ENCODE results near the gene COX14. TPM values are rescaled to one million over a fixed set of nuclear protein-coding genes. Genes with fewer than 3 reads are reported as not detected.
"Not testable (repeated sequence)": the region's sequence is repeated elsewhere in the genome, so short reads cannot be mapped to it uniquely, and the experiment has no call there.

COX14 gene
- polyA plus RNA-seq, 1 donor (not counting 4 experiments of a cell fraction or from before 2014, with no cell fraction given) = 96.6 TPM

DNA sequence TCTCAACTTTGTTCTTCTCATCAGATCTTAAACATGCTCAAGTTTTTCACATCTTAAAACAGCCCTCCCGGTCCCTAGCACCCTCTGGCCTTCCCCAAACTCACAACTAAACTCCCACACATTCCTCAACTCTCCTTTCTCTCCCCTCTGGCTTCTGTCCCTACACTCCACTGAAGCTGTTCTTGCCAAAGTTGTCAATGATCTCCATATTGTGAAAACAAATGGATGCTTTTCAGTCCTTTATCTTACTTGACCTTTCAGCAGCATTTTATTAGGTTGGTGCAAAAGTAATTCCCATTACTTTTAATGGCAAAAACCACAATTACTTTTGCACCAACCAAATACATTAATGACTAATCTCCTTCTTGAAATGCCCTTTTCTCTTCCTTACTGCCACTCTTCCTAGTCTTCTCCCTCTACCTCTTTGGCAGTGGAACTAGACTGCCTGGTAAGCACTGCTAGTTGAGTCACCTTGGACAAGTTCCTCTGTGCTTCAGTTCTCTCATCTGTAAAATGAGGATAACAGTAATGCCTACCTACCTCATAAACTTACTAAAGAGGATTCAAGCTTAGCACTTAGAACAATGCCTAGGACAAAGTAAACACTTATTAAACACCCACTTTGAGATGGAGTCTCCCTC is 39.1 kb downstream of the COX14 start:
- Histone ChIP-seq H3K79me2 (ENCODE audit: control insufficient read depth, insufficient read depth, low read length) (peaks cover 20% of the 10 kb centered on the region), H3K4me1 (ENCODE audit: control insufficient read depth, extremely low read depth, insufficient read depth, low read length) (no peaks in the 10 kb centered on the region), H3K4me3 (ENCODE audit: control insufficient read depth in 2 of 3, extremely low read depth in 1 of 3, insufficient read depth in 2 of 3, low read depth in 1 of 3, low read length in 3 of 3) (no peak overlapping the region), H3K9me1 (ENCODE audit: control insufficient read depth, extremely low read depth, insufficient read depth, low read length) (no peaks in the 10 kb centered on the region), H4K20me1 (ENCODE audit: control insufficient read depth, extremely low read depth, insufficient read depth, low read length) (no peaks in the 10 kb centered on the region), H3K4me2 (ENCODE audit: control insufficient read depth, extremely low read depth, insufficient read depth, low read depth, low read length) (no peak overlapping the region), H3K36me3 (ENCODE audit: control insufficient read depth in 2 of 2, extremely low read depth in 1 of 2, insufficient read depth in 2 of 2, low read length in 2 of 2) (peaks cover 0 to 5% of the 10 kb centered on the region in 2 experiments), H3K27ac (ENCODE audit: control insufficient read depth, insufficient read depth, low read length) (no peak overlapping the region), H3K9me3 (ENCODE audit: control insufficient read depth, low read depth, low read length) (no peaks in the 10 kb centered on the region), H2AFZ (ENCODE audit: control insufficient read depth, low read length) (no peak overlapping the region), H3K27me3 (ENCODE audit: control insufficient read depth, extremely low read depth, insufficient read depth, low read length) (no peaks in the 10 kb centered on the region), H3K9ac (ENCODE audit: control insufficient read depth, extremely low read depth, insufficient read depth, low read length) (no peak overlapping the region)
- TF ChIP-seq, protein P1, sequence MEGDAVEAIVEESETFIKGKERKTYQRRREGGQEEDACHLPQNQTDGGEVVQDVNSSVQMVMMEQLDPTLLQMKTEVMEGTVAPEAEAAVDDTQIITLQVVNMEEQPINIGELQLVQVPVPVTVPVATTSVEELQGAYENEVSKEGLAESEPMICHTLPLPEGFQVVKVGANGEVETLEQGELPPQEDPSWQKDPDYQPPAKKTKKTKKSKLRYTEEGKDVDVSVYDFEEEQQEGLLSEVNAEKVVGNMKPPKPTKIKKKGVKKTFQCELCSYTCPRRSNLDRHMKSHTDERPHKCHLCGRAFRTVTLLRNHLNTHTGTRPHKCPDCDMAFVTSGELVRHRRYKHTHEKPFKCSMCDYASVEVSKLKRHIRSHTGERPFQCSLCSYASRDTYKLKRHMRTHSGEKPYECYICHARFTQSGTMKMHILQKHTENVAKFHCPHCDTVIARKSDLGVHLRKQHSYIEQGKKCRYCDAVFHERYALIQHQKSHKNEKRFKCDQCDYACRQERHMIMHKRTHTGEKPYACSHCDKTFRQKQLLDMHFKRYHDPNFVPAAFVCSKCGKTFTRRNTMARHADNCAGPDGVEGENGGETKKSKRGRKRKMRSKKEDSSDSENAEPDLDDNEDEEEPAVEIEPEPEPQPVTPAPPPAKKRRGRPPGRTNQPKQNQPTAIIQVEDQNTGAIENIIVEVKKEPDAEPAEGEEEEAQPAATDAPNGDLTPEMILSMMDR (optimal IDR thresholded peaks at IDR 0.05 in 1 of 3, IDR thresholded peaks at IDR 0.05 in 1 of 3, conservative IDR thresholded peaks at IDR 0.05 in 1 of 3; ENCODE audit: extremely low read depth in 1 of 3, insufficient read depth in 2 of 3, low read length in 3 of 3) = no peak
- no peak for TF ChIP-seq EZH2 (IDR thresholded peaks at IDR 0.05; ENCODE audit: low read length)
- no peak for DNase-seq (ENCODE audit: low read depth, low spot score)
- dilution Hi-C loops (cut with MboI; ENCODE audit: extremely low pct_ligation_motif_present, low sequenced_read_pairs) = no loop called here
- FAIRE-seq = no peak

- H3K27me3 ChIP-seq (ENCODE audit: control insufficient read depth, extremely low read depth, insufficient read depth, low read length); H3K9ac ChIP-seq (ENCODE audit: control insufficient read depth, extremely low read depth, insufficient read depth, low read length); H4K20me1 ChIP-seq (ENCODE audit: control insufficient read depth, extremely low read depth, insufficient read depth, low read length); DNase-seq (ENCODE audit: low read depth, low spot score); dilution Hi-C loops (cut with MboI; ENCODE audit: extremely low pct_ligation_motif_present, low sequenced_read_pairs); H3K4me2 ChIP-seq (ENCODE audit: control insufficient read depth, extremely low read depth, insufficient read depth, low read depth, low read length); FAIRE-seq; H3K4me1 ChIP-seq (ENCODE audit: control insufficient read depth, extremely low read depth, insufficient read depth, low read length); H3K4me3 ChIP-seq (ENCODE audit: control insufficient read depth in 2 of 3, extremely low read depth in 1 of 3, insufficient read depth in 2 of 3, low read depth in 1 of 3, low read length in 3 of 3); H2AFZ ChIP-seq (ENCODE audit: control insufficient read depth, low read length); H3K9me3 ChIP-seq (ENCODE audit: control insufficient read depth, low read depth, low read length); H3K36me3 ChIP-seq (ENCODE audit: control insufficient read depth in 2 of 2, extremely low read depth in 1 of 2, insufficient read depth in 2 of 2, low read length in 2 of 2); H3K9me1 ChIP-seq (ENCODE audit: control insufficient read depth, extremely low read depth, insufficient read depth, low read length); H3K27ac ChIP-seq (ENCODE audit: control insufficient read depth, insufficient read depth, low read length): not testable (repeated sequence)
- H3K79me2 ChIP-seq (ENCODE audit: control insufficient read depth, insufficient read depth, low read length) = peaks cover 29% of the 10 kb centered on the region
These were observed 42.9 kb downstream of the COX14 start for GRCh38 chr12:50154947-50155346.

DNA sequence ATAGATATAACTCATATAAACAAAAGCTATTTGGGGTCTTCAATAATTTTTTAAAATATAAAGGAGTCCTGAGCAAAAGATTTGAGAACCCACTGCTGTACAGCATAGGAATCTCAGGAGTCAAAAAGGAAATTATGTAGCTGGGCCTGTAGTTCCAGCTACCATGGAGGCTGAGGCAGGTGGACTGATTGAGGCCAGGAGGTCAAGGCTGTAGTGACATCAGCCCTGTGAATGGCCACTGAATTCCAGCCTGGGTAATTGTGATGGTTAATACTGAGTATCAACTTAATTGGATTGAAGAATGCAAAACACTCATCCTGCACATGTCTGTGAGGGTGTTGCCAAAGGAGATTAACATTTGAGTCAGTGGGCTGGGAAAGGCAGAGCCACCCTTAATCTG is 44.6 kb downstream of the COX14 start:
- Histone ChIP-seq H3K4me1 (ENCODE audit: control insufficient read depth, extremely low read depth, insufficient read depth, low read length) (no peaks in the 10 kb centered on the region), H3K79me2 (ENCODE audit: control insufficient read depth, insufficient read depth, low read length) (peaks cover 37% of the 10 kb centered on the region), H3K9me1 (ENCODE audit: control insufficient read depth, extremely low read depth, insufficient read depth, low read length) (no peaks in the 10 kb centered on the region), H3K36me3 (ENCODE audit: control insufficient read depth in 2 of 2, extremely low read depth in 1 of 2, insufficient read depth in 2 of 2, low read length in 2 of 2) (peaks cover 0 to 5% of the 10 kb centered on the region in 2 experiments), H3K27me3 (ENCODE audit: control insufficient read depth, extremely low read depth, insufficient read depth, low read length) (no peaks in the 10 kb centered on the region), H3K9ac (ENCODE audit: control insufficient read depth, extremely low read depth, insufficient read depth, low read length) (no peak overlapping the region), H3K27ac (ENCODE audit: control insufficient read depth, insufficient read depth, low read length) (no peak overlapping the region), H3K4me2 (ENCODE audit: control insufficient read depth, extremely low read depth, insufficient read depth, low read depth, low read length) (no peak overlapping the region), H3K4me3 (ENCODE audit: control insufficient read depth in 2 of 3, extremely low read depth in 1 of 3, insufficient read depth in 2 of 3, low read depth in 1 of 3, low read length in 3 of 3) (no peak overlapping the region), H2AFZ (ENCODE audit: control insufficient read depth, low read length) (no peak overlapping the region), H3K9me3 (ENCODE audit: control insufficient read depth, low read depth, low read length) (no peaks in the 10 kb centered on the region), H4K20me1 (ENCODE audit: control insufficient read depth, extremely low read depth, insufficient read depth, low read length) (no peaks in the 10 kb centered on the region)
- dilution Hi-C loops (cut with MboI; ENCODE audit: extremely low pct_ligation_motif_present, low sequenced_read_pairs) = no loop called here
- TF ChIP-seq, protein P1 (optimal IDR thresholded peaks at IDR 0.05 in 1 of 3, IDR thresholded peaks at IDR 0.05 in 1 of 3, conservative IDR thresholded peaks at IDR 0.05 in 1 of 3; ENCODE audit: extremely low read depth in 1 of 3, insufficient read depth in 2 of 3, low read length in 3 of 3) = no peak
- no peak for TF ChIP-seq EZH2 (IDR thresholded peaks at IDR 0.05; ENCODE audit: low read length)
- FAIRE-seq (no peak), DNase-seq (ENCODE audit: low read depth, low spot score) (no peak)
